HL-60/S4 treated with retinoic acid at 250 ng/mL for 4 days and 3 days (cell line): Measurements from ENCODE around the gene DHX15.
"Not testable (repeated sequence)": the region's sequence is repeated elsewhere in the genome, so short reads cannot be mapped to it uniquely, and the experiment has no call there.

Experiments used
- in situ Hi-C: fragments of 300-500 bp; cut with MboI; formaldehyde crosslinking; loops from 2 replicates; pipeline ENCODE4 v1.7.0; 2022; ENCODE audit warnings: low sequenced_read_pairs

The DHX15 gene

DNA sequence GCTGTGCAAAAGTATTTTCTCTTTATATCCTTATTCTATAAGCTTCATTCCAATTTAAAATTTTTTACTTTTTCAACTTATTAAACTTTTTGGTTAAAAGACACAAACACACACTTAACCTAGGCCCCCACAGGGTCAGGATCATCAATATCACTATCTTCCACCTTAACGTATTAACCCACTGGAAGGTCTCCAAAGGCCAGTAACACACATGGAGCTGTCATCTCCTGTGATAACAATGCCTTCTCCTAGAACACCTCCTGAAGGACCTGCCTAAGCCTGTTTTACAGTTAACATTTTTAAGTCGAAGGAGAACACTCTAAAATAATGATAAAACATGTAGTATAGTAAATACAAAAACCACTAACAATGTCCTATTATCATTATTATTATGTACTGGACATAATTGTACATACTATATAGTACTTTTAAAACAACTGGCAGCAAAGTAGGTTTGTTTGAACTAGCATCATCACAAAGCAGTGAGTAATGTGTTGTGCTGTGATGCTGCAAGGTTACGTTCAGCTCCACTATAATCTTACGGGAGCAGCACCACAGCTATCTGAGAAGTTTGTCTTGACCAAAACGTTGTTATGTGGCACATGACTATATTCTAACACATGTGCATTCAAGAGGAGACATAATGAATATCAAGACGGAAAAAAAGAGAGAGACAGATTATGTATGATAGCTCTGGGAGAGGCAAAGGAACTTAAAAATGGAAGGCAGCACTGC, 33.7 kb downstream of the DHX15 start:
- in situ Hi-C loops = no loop called here

DNA sequence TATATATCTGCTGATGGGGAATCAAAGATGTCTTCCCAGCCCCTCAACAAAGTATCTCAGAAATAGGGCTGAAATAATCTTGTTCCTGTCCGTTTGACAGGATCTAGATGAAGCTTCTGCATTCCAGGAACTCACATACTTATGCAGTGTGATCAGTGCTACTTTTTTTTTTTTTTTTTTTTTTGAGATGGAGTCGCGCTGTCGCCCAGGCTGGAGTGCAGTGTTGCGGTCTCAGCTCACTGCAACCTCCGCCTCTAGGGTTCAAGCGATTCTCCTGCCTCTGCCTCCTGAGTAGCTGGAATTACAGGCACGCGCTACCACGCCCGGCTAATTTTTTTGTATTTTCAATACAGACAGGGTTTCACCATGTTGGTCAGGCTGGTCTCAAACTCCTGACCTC, 36.4 kb downstream of the DHX15 start:
- in situ Hi-C loops = no loop called here

DNA sequence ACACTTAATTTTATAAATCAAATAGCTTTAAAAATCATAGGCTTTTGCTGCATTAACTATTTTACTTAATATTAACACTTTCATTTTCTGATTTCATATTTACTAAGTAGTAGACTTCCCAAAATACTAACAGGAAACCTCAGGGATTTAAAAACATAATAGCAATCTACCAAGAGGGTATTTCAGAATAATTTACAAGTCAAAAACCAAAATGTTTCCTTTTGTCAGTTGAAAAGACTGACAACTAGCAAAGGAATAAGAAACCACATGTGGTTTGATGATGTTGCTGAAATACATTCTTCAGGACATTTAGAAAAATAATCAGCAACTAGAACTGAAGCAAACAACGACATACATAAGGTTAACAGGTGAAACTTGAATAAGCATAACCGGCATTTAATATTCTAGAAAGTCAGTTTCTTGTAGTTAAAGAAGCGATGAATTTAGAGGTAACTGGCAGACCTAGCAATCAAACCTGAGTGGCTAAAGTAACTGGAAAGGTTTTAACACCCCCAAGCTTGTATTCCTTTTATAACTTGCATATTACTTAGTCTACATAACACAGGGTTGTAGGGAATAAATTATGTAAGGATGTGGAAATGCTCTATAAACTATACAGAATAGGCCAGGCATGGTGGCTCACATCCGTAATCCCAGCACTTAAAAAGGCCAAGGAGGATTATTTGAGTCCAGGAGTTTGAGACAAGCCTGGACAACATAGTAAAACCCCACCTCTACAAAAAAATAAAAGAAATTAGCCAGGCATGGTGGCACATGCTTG, 40.0 kb downstream of the DHX15 start:
- in situ Hi-C loops = no loop called here

DNA sequence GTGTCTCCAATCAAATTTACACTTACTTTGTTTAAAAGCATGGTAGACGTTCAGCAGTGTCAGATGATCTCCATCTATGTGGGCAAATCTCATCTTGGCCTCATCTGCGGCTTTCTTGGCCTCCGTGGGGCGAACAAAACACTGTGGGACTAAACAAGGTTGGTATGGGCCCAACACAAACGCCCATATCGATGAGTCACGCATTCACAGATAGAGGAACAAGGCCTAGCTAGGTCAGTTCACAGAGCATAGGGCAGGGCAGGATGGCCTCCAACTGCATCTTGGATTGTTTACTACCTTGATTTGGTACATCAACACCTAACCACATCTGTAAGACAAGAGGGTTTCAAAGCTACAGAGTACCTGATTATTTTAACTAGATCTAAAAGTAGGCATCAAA, 47.3 kb downstream of the DHX15 start:
- in situ Hi-C loops = no loop called here

DNA sequence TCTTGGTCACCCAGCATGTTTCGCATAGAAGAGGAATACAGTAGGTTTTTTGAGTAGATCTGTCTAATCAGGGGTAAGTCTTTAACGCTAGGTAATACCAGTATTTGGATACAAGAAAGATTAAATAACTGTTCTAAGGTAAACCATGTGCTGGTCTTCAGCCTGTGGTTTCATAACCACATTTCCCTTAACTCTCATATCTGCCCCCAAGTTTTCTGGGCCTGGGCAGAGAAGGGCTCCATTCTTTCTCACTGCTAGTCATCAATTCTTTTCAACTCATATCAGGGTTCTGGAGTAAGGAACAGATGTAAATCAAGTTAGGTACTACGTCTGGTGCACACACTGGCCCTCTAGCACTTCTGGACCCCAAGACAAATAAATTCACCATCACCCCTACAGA, 49.0 kb downstream of the DHX15 start:
- in situ Hi-C loops = no loop called here

DNA sequence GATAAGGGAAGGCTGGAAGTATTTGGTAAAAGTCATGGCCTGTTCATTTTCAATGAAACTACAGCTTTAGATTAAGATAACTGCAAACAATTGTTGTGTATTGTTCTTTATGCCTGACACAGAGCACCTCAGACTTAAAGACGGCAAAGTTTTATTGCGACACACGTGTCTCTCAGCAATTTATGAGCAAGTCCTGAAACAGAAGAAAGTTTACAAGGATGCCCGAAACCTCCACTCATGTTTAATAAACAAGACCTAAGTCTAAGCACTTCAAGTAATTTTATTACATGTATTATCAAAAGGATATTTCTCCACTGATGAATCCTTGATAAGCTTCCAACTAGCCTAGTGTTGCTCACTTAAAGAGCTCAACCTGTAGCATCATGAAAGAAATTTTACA, 51.0 kb downstream of the DHX15 start:
- in situ Hi-C loops = no loop called here

DNA sequence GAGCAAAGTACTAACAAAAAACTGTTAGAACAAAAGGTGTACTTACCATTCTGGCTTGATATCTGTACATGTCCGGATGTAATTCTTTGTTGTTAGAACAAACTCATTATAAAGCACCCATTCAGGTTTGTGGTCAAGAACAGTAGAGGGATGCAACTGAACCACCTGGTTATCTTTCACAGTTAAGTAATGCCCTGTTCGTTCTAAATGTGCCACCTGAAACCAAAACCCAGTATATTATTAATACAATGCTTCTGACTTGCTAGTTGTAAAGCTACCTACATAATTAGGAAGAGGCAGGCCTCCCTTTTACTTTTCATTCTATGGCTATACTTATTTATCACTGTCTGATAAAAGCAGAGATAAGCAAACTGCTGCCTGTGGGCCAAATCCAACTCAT, 54.8 kb downstream of the DHX15 start:
- in situ Hi-C loops = no loop called here

DNA sequence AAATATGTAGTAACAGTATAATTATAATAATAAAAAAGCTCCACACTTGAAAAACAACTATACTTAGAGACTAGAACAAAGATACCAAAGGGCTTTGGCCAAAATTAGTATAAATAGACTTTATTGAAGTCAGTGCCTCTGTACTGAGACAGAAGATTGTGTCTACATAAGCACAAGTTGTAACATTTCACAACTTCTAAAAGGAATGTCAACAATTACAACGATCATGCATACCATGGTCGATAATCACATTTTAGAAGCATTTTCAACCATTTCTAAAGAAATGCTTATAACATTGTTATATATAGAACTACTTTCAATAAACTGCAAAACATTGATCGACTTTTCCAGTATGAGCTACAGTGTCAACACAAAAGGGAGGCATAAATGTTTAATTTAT, 57.0 kb downstream of the DHX15 start:
- in situ Hi-C loops = no loop called here

DNA sequence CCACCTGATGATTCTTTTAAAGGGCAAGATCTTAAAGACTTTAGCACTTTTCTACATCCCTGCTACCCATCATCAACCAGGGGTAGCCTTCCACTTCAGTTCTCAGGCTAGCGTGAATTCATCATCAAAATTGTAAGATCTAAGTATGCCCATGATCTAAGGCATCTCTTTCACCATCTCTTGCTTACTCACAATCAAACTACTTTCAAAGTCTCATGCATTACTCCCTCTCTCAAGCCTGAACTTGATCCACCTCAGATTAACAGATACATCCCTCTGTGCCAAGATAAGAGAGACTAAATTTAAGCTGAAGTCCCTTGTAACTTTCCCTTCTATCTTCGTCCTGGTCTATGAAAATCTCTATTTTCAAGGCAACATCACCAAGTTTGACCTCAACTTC, 62.8 kb downstream of the DHX15 start:
- in situ Hi-C loops = no loop called here

DNA sequence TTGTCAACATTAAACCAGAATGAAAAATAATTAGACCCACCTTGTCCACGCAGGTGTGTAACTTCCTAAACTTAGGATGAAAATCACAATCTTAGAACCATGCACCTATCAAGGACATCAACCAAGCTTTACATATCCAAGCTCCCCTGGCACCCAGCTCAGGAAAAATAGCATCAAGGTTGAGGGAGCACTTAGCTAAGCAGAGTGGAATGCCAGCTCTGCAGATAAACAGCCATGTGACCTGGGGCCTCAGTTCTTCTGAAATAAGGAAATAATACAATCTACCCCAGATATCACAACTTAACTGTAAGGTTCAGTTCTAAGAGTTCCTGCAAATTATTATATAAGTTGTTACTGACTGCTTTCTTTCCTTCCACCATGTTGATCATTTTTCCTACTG, 64.7 kb downstream of the DHX15 start:
- in situ Hi-C loops = no loop called here

DNA sequence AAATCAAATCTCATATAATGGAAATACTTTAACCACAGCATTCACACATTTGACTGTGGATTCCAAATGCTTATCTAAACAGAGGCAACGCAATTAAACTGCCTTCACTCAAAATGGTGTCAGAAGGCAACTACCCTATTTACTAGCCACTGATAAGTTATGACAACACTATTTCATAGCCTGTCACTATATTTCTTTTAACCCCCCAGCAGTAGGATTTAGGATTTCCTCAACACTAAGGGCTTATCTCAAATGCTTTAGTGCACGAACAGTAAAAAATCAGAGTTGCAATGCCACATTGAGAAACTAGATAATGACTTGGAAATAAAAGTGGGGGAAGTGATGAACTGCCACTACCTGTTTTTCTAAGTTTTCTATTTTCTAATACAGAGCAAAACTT, 66.7 kb downstream of the DHX15 start:
- in situ Hi-C loops = no loop called here

DNA sequence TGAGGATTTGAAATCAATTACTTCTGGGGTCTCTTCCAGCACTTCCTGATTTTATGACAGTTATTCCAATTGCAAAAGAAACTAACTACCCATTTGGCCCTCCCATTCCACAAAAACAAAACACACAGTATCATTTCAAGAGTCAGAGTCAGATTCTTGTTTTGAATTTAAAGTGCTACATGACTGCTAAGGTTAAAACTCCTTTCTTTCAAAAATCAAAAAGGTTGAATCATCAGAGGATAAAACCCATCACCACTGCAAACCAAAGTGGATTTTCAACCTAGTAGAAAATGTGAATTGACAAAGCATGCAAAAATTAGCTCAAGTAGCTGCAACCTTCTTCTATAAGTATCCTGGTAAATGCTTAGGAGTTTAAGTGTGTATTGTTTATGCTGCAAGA, 67.4 kb downstream of the DHX15 start:
- in situ Hi-C loops = no loop called here

DNA sequence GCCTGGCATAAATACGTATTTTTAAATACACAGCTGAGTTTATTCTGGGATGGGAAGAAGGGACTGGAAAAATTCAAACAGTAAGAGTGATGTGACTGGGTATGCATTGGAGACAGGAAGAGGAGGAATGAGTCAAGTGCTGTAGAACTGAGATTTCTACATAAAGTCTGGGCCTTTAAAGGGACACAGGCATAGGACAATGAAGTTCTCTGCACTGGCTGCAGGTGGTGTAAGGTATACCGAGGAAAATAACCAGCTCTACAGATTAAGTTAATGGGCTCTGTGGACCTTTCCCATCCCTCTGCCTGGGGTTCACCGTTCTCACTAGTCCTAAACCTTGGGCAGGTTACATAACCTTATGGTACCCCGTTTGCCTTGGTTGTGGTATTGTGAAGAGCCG, 68.7 kb downstream of the DHX15 start:
- in situ Hi-C loops = no loop called here

DNA sequence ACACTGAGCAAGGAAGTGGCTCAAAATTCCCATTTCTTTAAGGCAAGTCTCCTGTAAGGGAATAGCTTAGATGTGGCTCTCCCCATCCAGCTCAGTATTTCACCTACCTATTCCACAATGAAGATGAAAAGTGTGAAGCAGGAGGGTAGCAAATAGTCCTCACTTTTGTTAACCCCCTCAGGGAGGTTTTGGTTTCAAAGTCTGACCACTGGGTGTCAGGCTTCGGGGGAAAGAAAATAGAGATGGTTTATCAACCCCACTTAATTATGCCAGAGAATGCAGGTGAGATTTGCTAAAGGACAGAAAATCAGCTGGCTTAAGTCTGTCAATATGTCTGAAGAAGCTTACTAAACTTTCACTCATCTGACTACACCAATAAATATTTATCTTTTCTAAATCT, 69.5 kb downstream of the DHX15 start:
- in situ Hi-C loops = no loop called here

DNA sequence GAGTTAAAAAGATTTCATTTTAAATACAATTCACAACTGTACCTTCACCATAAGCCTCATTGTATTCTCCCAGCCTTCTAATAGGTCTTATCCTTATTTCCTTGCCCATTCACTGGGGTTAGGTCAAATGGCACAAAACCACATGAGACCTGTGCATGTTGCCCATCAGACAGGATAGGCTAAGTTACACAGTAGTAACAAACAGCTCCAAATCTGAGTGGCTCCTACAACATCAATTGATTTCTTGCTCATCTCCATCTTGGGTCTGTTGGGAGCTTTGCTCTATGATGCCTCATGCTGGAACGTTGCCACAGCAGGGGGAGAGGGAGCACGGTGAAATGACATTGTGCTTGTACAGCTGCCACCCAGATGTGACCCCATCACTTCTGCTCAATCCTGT, 70.6 kb downstream of the DHX15 start:
- in situ Hi-C loops = no loop called here

DNA sequence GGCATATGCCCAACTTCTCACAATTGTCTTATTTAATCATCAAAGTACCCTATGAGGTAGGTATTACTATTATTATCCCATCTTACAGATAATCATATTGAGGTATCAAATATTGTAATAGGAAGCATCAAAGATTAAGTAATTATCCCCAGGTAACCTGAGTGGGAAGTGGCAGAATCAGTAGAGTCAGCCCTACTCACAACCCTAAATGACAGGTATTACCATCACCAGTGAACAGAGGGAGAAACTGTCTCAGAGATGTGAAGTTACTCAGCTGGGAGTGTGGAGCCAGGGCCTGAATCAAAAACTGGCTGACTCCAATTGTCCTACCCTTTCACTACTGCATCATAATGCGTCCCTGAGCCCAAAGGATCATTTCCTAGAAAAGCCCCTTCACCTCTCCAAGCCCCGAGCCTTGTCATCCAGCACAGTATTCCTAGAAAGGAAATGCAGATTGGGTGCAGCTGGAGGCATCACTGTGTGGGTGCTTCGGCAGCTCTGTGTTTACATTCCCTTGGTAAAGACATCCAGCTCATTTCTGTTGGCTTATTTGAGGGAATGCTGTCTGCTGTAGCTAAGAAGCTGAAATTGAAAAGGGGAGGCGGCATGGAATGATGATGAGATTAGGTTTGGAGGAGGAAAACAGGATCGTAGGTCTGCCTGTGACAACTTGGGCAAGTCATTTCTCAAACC, 72.8 kb downstream of the DHX15 start:
- in situ Hi-C loops = no loop called here

DNA sequence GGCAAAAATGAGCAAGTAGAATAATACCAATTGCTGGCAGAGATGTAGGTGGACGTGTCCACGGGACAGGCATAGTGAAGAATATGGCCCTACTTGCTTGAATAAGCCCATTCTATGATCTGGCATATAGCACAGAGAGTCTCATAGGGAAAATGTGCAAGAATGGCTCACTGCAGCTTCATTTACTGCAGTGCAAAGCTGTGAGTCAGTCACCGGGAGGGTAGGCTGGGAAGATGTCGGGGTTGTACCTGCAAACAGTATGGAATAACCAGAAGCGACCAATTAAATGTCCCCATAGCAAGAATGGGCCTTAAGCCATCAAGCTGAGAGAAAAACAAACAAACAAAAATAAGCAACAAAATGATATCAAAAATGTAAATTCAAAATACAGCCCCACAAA, 74.3 kb downstream of the DHX15 start:
- in situ Hi-C loops = no loop called here

DNA sequence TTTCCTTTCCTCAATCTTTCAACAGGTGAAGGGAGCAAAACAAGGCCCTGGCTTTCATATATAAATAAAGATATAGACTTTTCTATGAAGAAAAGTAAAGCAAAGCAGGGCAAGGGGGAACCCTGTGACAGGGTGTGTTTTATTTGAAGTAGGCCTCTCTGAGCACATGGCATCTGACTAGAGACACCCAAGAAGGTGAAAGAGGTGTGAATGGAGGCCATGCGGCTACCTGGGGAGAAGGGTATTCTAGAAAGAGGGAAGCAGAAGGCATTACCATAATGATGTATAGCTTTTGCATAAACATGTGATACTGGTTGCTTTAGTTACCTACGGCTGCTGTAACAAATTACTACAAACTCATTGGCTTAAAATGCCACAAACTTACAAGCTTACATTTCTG, 75.8 kb downstream of the DHX15 start:
- in situ Hi-C loops = no loop called here

DNA sequence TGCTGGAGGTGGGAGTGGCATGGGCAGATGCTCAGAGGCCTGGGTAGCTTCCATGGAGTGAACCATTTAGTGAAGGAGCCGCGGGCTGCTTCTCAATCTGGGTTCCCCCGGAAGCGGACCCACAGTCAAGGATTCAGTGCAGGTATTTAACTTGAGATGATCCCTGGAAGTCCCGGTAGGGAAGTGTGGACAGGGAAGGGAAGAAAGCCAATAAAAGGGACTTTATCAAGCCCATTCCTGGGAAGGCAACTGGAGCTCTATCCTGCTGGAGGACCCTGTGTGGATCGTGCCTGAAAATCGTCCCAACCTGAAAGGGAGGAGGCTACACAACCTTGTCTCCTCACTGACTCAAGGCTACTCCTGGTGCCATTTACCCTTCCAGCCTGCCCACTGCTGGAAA, 76.9 kb downstream of the DHX15 start:
- in situ Hi-C loops = no loop called here

DNA sequence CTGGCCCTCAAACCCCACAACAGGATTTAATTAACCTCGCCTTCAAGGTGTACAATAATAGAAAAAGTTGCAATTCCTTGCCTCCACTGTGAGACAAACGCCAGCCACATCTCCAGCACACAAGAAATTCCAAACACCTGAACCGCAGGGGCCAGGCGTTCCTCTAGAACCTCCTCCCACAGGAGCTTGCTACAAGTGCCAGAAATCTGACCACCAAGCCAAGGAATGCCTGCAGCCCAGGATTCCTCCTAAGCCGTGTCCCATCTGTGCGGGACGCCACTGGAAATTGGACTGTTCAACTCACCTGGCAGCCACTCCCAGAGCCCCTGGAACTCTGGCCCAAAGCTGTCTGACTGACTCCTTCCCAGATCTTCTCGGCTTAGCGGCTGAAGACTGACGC, 81.3 kb downstream of the DHX15 start:
- in situ Hi-C loops = not testable (repeated sequence)

DNA sequence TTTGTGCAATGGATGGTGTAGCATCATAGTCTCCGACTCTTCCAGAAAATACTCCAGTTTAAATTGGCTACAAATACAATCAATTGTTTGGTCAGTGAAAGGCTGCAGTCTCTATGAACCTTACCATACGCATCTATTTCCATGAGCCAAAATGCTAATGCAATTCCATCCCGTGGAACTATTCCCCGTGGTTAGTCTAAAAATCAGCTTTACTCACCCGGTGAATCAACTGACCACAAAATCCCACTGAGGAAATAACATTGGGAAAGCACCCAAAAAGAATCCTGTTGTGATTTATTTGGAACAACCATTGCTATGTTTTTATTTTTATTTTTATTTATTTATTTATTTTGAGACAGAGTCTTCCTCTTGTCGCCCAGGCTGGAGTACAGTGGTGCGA, 87.1 kb downstream of the DHX15 start:
- in situ Hi-C loops = loop anchor here (25.0 kb wide), 1 partner anchor 490 kb away; no protein-coding TSS in a partner anchor

DNA sequence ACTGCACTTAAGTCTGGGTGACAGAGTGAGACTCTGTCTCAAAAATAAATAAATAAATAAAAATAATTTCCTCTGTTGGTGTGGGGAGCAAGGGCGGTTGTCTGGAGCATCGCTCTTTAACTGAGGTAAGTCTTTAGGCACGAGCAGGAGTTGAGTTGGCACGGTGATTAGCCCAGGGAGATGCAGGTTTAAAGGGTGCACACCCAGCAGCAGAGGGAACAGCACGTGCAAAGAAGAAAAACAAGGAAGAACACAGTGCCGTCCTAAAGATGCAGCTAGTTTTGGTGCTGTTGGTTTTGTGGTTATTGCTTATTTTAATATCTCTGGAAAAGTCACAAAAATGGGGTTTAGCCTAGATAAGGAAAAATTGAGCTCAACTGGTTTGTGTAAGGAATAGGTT, 87.8 kb downstream of the DHX15 start:
- in situ Hi-C loops = loop anchor here (25.0 kb wide), 1 partner anchor 491 kb away; no protein-coding TSS in a partner anchor
